ENCODE data around the gene HNF1A.

DNA sequence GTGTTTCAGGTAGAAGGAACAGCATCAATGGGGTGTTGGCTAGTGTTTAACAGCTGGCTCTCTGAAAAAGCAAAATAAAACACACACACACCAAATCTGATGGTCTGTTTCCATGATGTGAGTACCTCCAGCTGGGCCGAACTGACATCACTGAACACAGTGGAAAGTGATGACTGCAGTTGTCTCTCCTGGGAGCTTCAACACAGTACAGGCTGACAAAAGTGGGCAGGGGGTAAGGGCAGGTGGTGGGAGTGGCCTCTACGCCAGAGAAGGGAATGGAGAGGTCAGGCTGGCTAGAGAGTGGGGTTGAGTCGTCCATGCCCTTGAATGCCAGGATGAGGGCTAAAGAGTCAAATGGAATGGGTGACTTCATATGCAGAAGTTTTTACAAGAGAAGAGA lies 8.0 kb upstream of the HNF1A start:
- TF ChIP-seq, protein P1, sequence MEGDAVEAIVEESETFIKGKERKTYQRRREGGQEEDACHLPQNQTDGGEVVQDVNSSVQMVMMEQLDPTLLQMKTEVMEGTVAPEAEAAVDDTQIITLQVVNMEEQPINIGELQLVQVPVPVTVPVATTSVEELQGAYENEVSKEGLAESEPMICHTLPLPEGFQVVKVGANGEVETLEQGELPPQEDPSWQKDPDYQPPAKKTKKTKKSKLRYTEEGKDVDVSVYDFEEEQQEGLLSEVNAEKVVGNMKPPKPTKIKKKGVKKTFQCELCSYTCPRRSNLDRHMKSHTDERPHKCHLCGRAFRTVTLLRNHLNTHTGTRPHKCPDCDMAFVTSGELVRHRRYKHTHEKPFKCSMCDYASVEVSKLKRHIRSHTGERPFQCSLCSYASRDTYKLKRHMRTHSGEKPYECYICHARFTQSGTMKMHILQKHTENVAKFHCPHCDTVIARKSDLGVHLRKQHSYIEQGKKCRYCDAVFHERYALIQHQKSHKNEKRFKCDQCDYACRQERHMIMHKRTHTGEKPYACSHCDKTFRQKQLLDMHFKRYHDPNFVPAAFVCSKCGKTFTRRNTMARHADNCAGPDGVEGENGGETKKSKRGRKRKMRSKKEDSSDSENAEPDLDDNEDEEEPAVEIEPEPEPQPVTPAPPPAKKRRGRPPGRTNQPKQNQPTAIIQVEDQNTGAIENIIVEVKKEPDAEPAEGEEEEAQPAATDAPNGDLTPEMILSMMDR (IDR thresholded peaks at IDR 0.05; ENCODE audit: poor library complexity, severe bottlenecking) = no peak
- no peak for TF ChIP-seq POLR2AphosphoS5 (IDR thresholded peaks at IDR 0.05)
- TF ChIP-seq RAD21 (conservative IDR thresholded peaks at IDR 0.05) = no peak
- TF ChIP-seq MXI1 (conservative IDR thresholded peaks at IDR 0.05; ENCODE audit: poor library complexity, severe bottlenecking) = no peak
